ENCODE measurements around the gene PRR22.

The PRR22 gene

DNA sequence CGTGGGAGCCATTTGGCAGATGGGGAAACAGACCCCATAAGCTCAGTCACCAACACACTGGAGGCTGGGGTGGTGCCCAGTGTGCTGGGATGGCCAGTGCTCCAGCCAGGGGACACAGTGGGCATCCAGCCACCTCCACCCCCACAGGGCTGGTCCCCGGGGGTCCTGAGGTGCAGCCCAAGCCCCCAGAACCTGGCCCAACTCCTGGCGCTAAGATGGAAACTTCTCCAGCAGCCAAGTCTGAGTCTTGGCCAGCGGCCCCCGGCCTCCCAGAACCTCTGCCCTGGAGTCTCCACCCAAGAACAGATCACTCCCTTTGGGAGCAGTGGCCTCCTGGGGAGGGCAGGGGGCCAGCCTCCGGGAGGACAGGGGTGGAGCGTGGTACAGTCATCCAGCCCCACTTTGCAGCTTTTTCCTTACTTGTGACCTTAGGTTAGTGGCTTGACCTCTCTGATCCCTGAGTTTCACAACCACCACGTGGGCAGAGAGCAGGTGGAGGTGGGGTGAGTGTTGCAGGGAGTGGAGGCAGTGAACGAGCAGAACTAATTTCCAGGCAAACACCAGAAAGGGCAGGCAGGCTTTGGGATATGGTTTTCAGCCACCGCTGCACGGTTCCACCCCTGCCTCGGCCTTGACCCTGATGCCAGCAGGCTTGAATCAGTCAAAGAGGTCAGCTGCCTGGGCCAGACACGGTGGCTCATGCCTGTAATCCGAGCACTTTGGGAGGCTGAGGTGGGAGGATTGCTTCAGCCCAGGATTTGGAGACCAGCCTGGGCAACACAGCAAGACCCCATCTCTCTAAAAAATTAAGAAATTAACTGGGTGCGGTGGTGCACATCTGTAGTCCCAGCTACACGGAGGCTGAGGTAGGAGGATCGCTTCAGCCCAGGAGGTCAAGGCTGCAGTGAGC is 16.1 kb upstream of the PRR22 start:
- TF ChIP-seq, protein P1, sequence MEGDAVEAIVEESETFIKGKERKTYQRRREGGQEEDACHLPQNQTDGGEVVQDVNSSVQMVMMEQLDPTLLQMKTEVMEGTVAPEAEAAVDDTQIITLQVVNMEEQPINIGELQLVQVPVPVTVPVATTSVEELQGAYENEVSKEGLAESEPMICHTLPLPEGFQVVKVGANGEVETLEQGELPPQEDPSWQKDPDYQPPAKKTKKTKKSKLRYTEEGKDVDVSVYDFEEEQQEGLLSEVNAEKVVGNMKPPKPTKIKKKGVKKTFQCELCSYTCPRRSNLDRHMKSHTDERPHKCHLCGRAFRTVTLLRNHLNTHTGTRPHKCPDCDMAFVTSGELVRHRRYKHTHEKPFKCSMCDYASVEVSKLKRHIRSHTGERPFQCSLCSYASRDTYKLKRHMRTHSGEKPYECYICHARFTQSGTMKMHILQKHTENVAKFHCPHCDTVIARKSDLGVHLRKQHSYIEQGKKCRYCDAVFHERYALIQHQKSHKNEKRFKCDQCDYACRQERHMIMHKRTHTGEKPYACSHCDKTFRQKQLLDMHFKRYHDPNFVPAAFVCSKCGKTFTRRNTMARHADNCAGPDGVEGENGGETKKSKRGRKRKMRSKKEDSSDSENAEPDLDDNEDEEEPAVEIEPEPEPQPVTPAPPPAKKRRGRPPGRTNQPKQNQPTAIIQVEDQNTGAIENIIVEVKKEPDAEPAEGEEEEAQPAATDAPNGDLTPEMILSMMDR (IDR thresholded peaks at IDR 0.05) = no peak
- Histone ChIP-seq H3K9me3 (ENCODE audit: control insufficient read depth, low read length) (no peaks in the 10 kb centered on the region), H3K27ac (no peak overlapping the region), H2AFZ (no peak overlapping the region), H3K79me2 (no peaks in the 10 kb centered on the region), H3K4me1 (peaks cover 2% of the 10 kb centered on the region), H3K27me3 (ENCODE audit: control insufficient read depth, insufficient read depth, low read length) (no peaks in the 10 kb centered on the region), H3K4me3 (ENCODE audit: low read depth, low read length) (no peak overlapping the region), H3K36me3 (ENCODE audit: control insufficient read depth, insufficient read depth, low read length) (no peaks in the 10 kb centered on the region), H3K9ac (no peak overlapping the region), H3K4me2 (ENCODE audit: low read length) (no peak overlapping the region)

DNA sequence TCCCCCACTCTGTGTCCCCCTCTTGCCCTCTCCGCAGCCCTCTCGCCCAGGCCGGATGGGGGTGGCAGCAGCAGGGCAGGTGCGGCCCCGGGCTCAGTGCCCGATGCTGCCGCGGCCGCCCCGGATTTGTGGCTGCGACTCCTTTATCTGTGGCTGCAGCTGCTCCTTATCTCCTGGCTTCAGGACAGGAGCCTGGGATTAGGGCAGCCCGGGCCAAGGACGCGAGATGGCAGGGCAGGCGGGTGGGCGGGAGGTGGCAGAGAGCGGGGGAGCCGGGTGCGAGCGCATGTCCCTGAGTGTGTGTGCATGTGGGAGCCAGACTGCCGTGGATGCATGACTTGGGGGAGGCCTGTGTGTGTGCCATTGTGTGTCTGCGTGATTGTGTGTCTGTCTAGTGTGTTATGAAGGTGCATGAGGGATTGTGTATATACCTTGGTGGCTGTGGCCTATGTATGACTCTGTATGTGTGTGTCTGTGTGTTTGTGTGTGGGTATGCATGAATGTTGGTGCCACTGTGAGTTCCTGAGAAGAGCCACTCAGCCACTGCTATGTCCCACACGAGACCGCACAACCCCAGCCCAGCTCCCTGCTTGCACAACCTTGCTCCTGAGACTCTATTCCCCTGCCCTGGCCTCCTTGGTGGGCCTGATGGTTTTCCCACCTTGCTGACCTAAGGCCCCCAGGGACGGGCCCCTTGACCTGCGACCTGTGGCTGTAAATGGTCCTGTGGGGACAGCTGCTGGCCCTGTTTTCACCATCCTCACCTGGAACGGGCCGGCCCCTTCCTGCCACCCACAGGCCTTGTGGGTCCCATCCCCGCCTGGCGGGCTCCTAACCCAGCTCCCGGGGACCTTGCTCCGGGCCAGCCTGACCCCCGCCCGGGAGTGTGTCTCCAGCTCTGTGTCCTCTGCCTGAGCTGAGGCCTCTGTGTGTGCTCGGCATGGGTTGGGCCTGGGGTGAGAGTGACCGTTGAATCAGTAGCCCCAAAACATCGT is 15.0 kb upstream of the PRR22 start:
- Histone ChIP-seq H3K27me3 (ENCODE audit: control insufficient read depth, insufficient read depth, low read length) (no peaks in the 10 kb centered on the region), H3K79me2 (no peaks in the 10 kb centered on the region), H3K36me3 (ENCODE audit: control insufficient read depth, insufficient read depth, low read length) (no peaks in the 10 kb centered on the region), H3K4me2 (ENCODE audit: low read length) (no peak overlapping the region), H3K4me3 (ENCODE audit: low read depth, low read length) (no peak overlapping the region), H3K9ac (no peak overlapping the region), H3K27ac (no peak overlapping the region), H3K4me1 (peaks cover 2% of the 10 kb centered on the region), H2AFZ (no peak overlapping the region), H3K9me3 (ENCODE audit: control insufficient read depth, low read length) (no peaks in the 10 kb centered on the region)
- TF ChIP-seq, protein P1 (IDR thresholded peaks at IDR 0.05) = no peak

DNA sequence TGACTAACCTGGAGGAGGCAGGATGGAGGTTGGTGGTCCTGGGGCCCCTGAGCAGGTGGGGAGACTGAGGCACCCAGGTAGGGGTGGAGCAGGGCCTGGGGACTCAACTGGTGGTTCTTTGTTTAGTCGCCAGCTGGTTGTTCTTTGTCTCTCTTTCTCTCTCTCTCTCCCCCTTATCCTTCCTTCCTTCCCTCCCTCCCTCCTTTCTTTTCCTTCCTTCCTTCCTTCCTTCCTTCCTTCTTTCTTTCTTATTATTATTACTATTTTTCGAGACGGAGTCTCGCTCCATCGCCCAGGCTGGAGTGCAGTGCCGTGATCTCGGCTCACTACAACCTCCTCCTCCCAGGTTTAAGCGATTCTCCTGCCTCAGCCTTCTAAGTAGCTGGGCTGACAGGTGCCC is 13.7 kb upstream of the PRR22 start:
- Histone ChIP-seq H3K27ac (no peak overlapping the region), H2AFZ (no peak overlapping the region), H3K4me3 (ENCODE audit: low read depth, low read length) (no peak overlapping the region), H3K9ac (no peak overlapping the region), H3K27me3 (ENCODE audit: control insufficient read depth, insufficient read depth, low read length) (no peaks in the 10 kb centered on the region), H3K4me1 (no peaks in the 10 kb centered on the region), H3K79me2 (no peaks in the 10 kb centered on the region), H3K4me2 (ENCODE audit: low read length) (no peak overlapping the region), H3K36me3 (ENCODE audit: control insufficient read depth, insufficient read depth, low read length) (no peaks in the 10 kb centered on the region), H3K9me3 (ENCODE audit: control insufficient read depth, low read length) (no peaks in the 10 kb centered on the region)
- TF ChIP-seq, protein P1 (IDR thresholded peaks at IDR 0.05) = no peak

DNA sequence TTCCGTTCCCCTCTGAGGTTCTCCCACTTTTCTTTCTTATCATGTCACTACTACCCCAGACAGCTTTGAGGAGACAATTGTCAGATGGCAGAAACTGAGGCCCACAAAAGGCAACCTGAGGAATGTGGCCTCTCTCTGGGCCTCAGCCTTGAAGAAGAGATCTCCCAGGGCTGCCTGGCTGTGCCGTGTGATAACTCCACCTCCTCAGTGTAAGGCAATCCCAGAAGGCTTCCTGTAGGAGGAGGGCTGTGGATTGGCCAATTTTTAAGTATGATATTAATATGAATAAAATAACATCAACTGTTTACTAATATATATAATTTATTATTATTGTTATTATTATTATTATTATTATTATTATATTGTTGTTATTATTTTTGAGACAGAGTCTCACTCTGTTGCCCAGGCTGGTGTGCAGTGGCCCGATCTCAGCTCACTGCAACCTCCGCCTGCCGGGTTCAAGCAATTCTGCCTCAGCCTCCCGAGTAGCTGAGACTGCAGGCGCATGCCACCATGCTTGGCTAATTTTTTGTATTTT is 10.9 kb upstream of the PRR22 start:
- no peaks in the 10 kb centered on the region for H3K36me3 ChIP-seq (ENCODE audit: control insufficient read depth, insufficient read depth, low read length)
- no peaks in the 10 kb centered on the region for H3K79me2 ChIP-seq
- H3K9ac ChIP-seq = no peak overlapping the region
- TF ChIP-seq, protein P1 (IDR thresholded peaks at IDR 0.05) = no peak
- no peaks in the 10 kb centered on the region for H3K4me1 ChIP-seq
- H3K4me2 ChIP-seq (ENCODE audit: low read length) = no peak overlapping the region
- no peak overlapping the region for H3K4me3 ChIP-seq (ENCODE audit: low read depth, low read length)
- no peaks in the 10 kb centered on the region for H3K27me3 ChIP-seq (ENCODE audit: control insufficient read depth, insufficient read depth, low read length)
- H3K27ac ChIP-seq = no peak overlapping the region
- no peaks in the 10 kb centered on the region for H3K9me3 ChIP-seq (ENCODE audit: control insufficient read depth, low read length)
- no peak overlapping the region for H2AFZ ChIP-seq

Data from parathyroid adenoma (tissue), 2 donors.